A673 (cell line): ENCODE measurements around the gene ZNF554. TPM values are rescaled to one million over a fixed set of nuclear protein-coding genes. Genes with fewer than 3 reads are reported as not detected.
"Not testable (repeated sequence)": the region's sequence is repeated elsewhere in the genome, so short reads cannot be mapped to it uniquely, and the experiment has no call there.

Source experiments
- BruUV-seq: library from RNA; stranded (reverse); fragments of 400-500 nt; replicated peaks from 2 replicates; lab custom pipeline; 2021; lab: Mats Ljungman, UMichigan
- CTCF ChIA-PET: fragments of 300-600 bp; sonication (Branson Sonifier 250); formaldehyde crosslinking; loops from one replicate; lab custom pipeline; 2022; ENCODE audit warnings: antibody characterized with exemption; lab: Charles Lee
- POLR2A ChIA-PET: fragments of 300-600 bp; sonication (Branson Sonifier 250); formaldehyde crosslinking; loops from one replicate; lab custom pipeline; 2022; ENCODE audit warnings: antibody characterized with exemption; ENCODE audit not compliant: low non-redundant PET; lab: Charles Lee
- DNase-seq: peaks from one replicate; pipeline ENCODE4 v3.0.0-alpha.2; 2015; ENCODE audit warnings: low spot score
- H3K27ac ChIP-seq: fragments of 200-600 bp; sonication (generic); 2 replicates; pipeline ENCODE4 v1.5.1; 2016; ENCODE audit warnings: mixed run types, low read depth, mild to moderate bottlenecking, mixed read lengths, antibody characterized with exemption, low read length; ENCODE audit not compliant: poor library complexity, severe bottlenecking
- H3K27me3 ChIP-seq: fragments of 200-600 bp; sonication (generic); replicated peaks from 2 replicates; pipeline ENCODE4 v1.6.1; 2017; ENCODE audit warnings: mixed run types, low read depth, mild to moderate bottlenecking, mixed read lengths, antibody characterized with exemption, low read length; ENCODE audit not compliant: insufficient read depth, poor library complexity
- H3K36me3 ChIP-seq: fragments of 200-600 bp; sonication (generic); 2 replicates; pipeline ENCODE4 v1.6.1; 2016; ENCODE audit warnings: mixed run types, mild to moderate bottlenecking, mixed read lengths, antibody characterized with exemption, low read length; ENCODE audit not compliant: insufficient read depth, poor library complexity, severe bottlenecking
- H3K4me1 ChIP-seq: fragments of 200-600 bp; sonication (generic); 2 replicates; pipeline ENCODE4 v1.6.1; 2017; ENCODE audit warnings: mixed run types, mild to moderate bottlenecking, mixed read lengths, antibody characterized with exemption, low read length; ENCODE audit not compliant: insufficient read depth, poor library complexity, severe bottlenecking
- H3K4me3 ChIP-seq: fragments of 200-600 bp; sonication (generic); 2 replicates; pipeline ENCODE4 v1.5.1; 2016; ENCODE audit warnings: low read depth, mixed run types, mild to moderate bottlenecking, mixed read lengths, low read length; ENCODE audit not compliant: poor library complexity, severe bottlenecking
- H3K9me3 ChIP-seq: fragments of 200-600 bp; sonication (generic); 2 replicates; pipeline ENCODE4 v1.6.1; 2016; ENCODE audit warnings: mixed run types, low read depth, mild to moderate bottlenecking, mixed read lengths, antibody characterized with exemption, low read length; ENCODE audit not compliant: poor library complexity, severe bottlenecking
- EZH2 ChIP-seq: fragments of 200-600 bp; sonication (generic); IDR thresholded peaks from 2 replicates; pipeline ENCODE4 v1.6.1; 2017; ENCODE audit warnings: borderline replicate concordance, low read depth, mild to moderate bottlenecking, mixed read lengths, antibody characterized with exemption, low read length; ENCODE audit not compliant: poor library complexity, severe bottlenecking
- intact Hi-C: fragments of 100-400 bp; cut with micrococcal nuclease; formaldehyde crosslinking; loops from one replicate; pipeline ENCODE4 v1.10.0; 2022; ENCODE audit not compliant: unreplicated experiment
- total RNA-seq: library from RNA; stranded (reverse); gene quantifications from 2 replicates; pipeline ENCODE4 v1.2.3, GENCODE V29; 2021
- TF ChIP-seq, protein P1 (sequence below): fragments of 300-800, 200-600 bp; sonication (generic); conservative IDR thresholded peaks from 2 replicates; pipeline ENCODE4 v1.5.1; 2017; ENCODE audit warnings: low read depth, mild to moderate bottlenecking, antibody characterized with exemption, low read length, moderate library complexity, mixed read lengths

ZNF554 gene
- total RNA-seq, 1 experiment from 2014 or later, result 3.5 TPM

DNA sequence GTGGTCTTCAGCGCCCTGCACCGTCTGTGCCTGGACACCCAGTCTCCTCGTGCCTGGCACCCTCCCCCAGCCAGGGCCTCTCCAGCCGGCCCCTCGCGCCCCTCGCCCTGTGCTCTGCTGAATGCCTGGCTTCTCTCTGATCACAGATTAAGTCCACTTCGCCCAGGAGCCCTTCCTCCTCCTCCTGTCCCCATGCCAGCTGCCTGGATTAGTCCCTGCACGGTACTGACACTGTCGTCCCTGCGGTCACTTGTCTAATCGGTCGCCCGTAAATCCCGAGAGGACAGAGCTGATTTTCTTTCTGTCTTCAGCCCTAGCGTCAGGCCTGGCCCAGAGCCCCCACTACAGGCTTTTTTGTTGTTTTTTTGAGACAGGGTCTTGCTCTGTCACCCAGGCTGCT, 27.8 kb upstream of the ZNF554 start:
- no TSS peak for BruUV-seq
- H3K9me3 ChIP-seq, result no peaks in the 10 kb centered on the region
- intact Hi-C loops, result no loop called here

GRCh38 chr19:2792666-2793065, 27.0 kb upstream of the ZNF554 start:
- H3K36me3 ChIP-seq, result peaks cover 41% of the 10 kb centered on the region
- CTCF ChIA-PET, result not testable (repeated sequence)

More for the DNA sequence above, 27.8 kb upstream of the ZNF554 start:
- Histone ChIP-seq H3K27ac (no peak overlapping the region), H3K36me3 (peaks cover 38% of the 10 kb centered on the region), H3K4me3 (no peak overlapping the region), H3K27me3 (no peaks in the 10 kb centered on the region), H3K4me1 (no peaks in the 10 kb centered on the region)
- ChIA-PET CTCF (no interaction called here), POLR2A (no interaction called here)
- DNase-seq, result no peak
- TF ChIP-seq, protein P1, sequence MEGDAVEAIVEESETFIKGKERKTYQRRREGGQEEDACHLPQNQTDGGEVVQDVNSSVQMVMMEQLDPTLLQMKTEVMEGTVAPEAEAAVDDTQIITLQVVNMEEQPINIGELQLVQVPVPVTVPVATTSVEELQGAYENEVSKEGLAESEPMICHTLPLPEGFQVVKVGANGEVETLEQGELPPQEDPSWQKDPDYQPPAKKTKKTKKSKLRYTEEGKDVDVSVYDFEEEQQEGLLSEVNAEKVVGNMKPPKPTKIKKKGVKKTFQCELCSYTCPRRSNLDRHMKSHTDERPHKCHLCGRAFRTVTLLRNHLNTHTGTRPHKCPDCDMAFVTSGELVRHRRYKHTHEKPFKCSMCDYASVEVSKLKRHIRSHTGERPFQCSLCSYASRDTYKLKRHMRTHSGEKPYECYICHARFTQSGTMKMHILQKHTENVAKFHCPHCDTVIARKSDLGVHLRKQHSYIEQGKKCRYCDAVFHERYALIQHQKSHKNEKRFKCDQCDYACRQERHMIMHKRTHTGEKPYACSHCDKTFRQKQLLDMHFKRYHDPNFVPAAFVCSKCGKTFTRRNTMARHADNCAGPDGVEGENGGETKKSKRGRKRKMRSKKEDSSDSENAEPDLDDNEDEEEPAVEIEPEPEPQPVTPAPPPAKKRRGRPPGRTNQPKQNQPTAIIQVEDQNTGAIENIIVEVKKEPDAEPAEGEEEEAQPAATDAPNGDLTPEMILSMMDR, result no peak
- no peak for TF ChIP-seq EZH2

DNA sequence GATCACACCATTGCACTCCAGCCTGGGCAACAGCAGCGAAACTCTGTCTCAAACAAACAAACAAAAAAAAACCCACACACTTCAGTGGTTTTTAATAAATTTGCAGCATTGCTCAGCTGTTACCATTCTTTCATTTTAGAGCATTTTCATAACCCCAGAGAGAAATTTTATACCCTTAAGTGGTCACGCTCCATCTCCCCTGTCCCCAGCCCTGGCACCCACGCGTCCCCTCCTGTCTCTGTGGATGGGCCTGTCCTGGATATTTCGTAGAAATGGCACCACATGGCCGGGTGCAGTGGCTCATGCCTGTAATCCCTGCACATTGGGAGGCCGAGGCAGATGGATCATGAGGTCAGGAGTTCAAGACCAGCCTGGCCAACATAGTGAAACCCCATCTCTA, 26.5 kb upstream of the ZNF554 start:
- Histone ChIP-seq H3K9me3 (no peaks in the 10 kb centered on the region), H3K27me3 (no peaks in the 10 kb centered on the region), H3K36me3 (peaks cover 42% of the 10 kb centered on the region), H3K4me3 (no peak overlapping the region), H3K4me1 (no peaks in the 10 kb centered on the region), H3K27ac (no peak overlapping the region)
- POLR2A ChIA-PET, result no interaction called here
- intact Hi-C loops, result no loop called here
- BruUV-seq, result no TSS peak
- CTCF ChIA-PET, result no interaction called here
- DNase-seq, result no peak
- TF ChIP-seq, protein P1, result no peak

More at GRCh38 chr19:2792666-2793065, 27.0 kb upstream of the ZNF554 start:
- intact Hi-C loops, H3K27ac ChIP-seq, H3K9me3 ChIP-seq, DNase-seq, H3K4me3 ChIP-seq, H3K4me1 ChIP-seq, POLR2A ChIA-PET, BruUV-seq, H3K27me3 ChIP-seq: not testable (repeated sequence)

- ChIA-PET CTCF (no interaction called here), POLR2A (interaction anchor here (0.6 kb wide), 1 partner anchor 152 kb away, joined by 7 read pairs; no protein-coding TSS in a partner anchor)
- TF ChIP-seq, protein P1, result no peak
- TF ChIP-seq EZH2, result no peak
- H3K27ac ChIP-seq, result no peak overlapping the region
- H3K36me3 ChIP-seq, result peaks cover 45% of the 10 kb centered on the region
- no TSS peak for BruUV-seq
- no peaks in the 10 kb centered on the region for H3K9me3 ChIP-seq
- no peaks in the 10 kb centered on the region for H3K4me1 ChIP-seq
- no peak overlapping the region for H3K4me3 ChIP-seq
- intact Hi-C loops, result no loop called here
- no peak for DNase-seq
- H3K27me3 ChIP-seq, result no peaks in the 10 kb centered on the region
These were observed 26.1 kb upstream of the ZNF554 start for GRCh38 chr19:2793577-2793976.
